GM12891 (cell line): Measurements from ENCODE around the gene SIRT6.

Experiments
- POLR2A ChIP-seq: IDR thresholded peaks from 2 replicates; pipeline ENCODE4 v1.6.1; 2011; ENCODE audit warnings: low read depth, low read length, control low read depth
- POLR2AphosphoS5 ChIP-seq: IDR thresholded peaks from 2 replicates; pipeline ENCODE4 v1.6.1; 2011; ENCODE audit warnings: low read depth, low read length, control low read depth
- TAF1 ChIP-seq: IDR thresholded peaks from 2 replicates; pipeline ENCODE4 v1.6.1; 2011; ENCODE audit warnings: low read depth, low read length, control low read depth

DNA sequence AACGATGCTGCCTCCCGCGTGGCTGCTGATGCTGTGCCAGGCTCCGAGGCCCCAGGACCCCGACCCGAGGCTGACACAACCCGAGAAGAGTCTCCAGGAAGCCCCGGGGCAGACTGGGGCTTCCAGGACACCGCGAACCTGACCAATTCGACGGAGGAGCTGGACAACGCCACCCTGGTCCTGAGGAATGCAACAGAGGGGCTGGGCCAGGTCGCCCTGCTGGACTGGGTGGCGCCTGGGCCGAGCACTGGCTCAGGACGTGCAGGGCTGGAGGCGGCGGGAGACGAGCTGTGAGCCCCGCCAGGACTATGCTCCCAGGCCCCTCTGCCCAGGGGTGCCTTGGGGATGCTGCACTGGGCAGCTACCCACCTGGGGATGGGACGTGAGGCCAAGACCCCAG lies 10.7 kb downstream of the SIRT6 start:
- TF ChIP-seq POLR2AphosphoS5: no peak
- no peak for TF ChIP-seq POLR2A
- TF ChIP-seq TAF1: no peak
